K562 (cell line): ENCODE results near the gene NCOA3. TPM values are rescaled to one million over a fixed set of nuclear protein-coding genes. Genes with fewer than 3 reads are reported as not detected.

Experiments used
- KDM2B ChIP-seq: fragments of 250-450 bp; sonication (Bioruptor Pico); IDR thresholded peaks from 2 replicates; pipeline ENCODE4 v1.8.0; 2021; ENCODE audit warnings: mild to moderate bottlenecking, moderate library complexity
- NEUROD1 ChIP-seq: fragments of 150-350 bp; IDR thresholded peaks from 2 replicates; pipeline ENCODE4 v1.6.1; 2014; ENCODE audit warnings: borderline replicate concordance, low read length, low read depth; ENCODE audit not compliant: partially characterized antibody
- NFATC3 ChIP-seq: fragments of 450-650 bp; IDR thresholded peaks from 2 replicates; pipeline ENCODE4 v1.6.1; 2017; ENCODE audit warnings: mild to moderate bottlenecking
- RFX1 ChIP-seq: fragments of 450-650 bp; IDR thresholded peaks from 2 replicates; pipeline ENCODE4 v1.6.1; 2016; ENCODE audit warnings: mild to moderate bottlenecking, moderate library complexity
- SETDB1 ChIP-seq: IDR thresholded peaks from one replicate; pipeline ENCODE4 v1.6.1; 2012; ENCODE audit warnings: low read length, control low read depth, inconsistent platforms
- SPI1 ChIP-seq: IDR thresholded peaks from 2 replicates; pipeline ENCODE4 v1.6.1; 2011; ENCODE audit warnings: low read depth, low read length, control low read depth, borderline replicate concordance
- TEAD2 ChIP-seq: fragments of 450-650 bp; IDR thresholded peaks from 2 replicates; pipeline ENCODE4 v1.6.1; 2016; ENCODE audit warnings: missing genetic modification characterization, control low read depth, missing compliant biosample characterization
- ZNF134 ChIP-seq: fragments of 250-450 bp; sonication (Bioruptor Pico); conservative IDR thresholded peaks from 2 replicates; pipeline ENCODE4 v1.4.0; 2020
- ZNF384 ChIP-seq: IDR thresholded peaks from 2 replicates; pipeline ENCODE4 v1.6.1; 2012; ENCODE audit warnings: low read depth, low read length, improper control_type of control experiment
- ZNF511 ChIP-seq: sonication (generic); formaldehyde crosslinking; IDR thresholded peaks from 2 replicates; pipeline ENCODE4 v1.8.0; 2022; ENCODE audit warnings: mild to moderate bottlenecking, missing genetic modification reagents
- polyA plus RNA-seq, 8 experiments: library from polyadenylated mRNA; depleted of rRNA in 4 of 8; stranded (reverse) in 5 of 8; unstranded in 3 of 8; fragments of >200 nt; fragmentation: Nextera tagmentation in 2 of 8; fragmentation: Illumina TruSeq in 1 of 8; extraction: Ambion mirVana in 2 of 8; extraction: Trizol in 1 of 8; gene quantifications; 2 replicates each; pipeline versions ENCODE4 v1.2.1 to v1.2.3, GENCODE V29; 2011 to 2014; ENCODE audit warnings: inconsistent platforms in 1 of 8, missing spikeins in 1 of 8
- total RNA-seq, 7 experiments: library from RNA; depleted of rRNA in 6 of 7; stranded (reverse); fragments of >200 nt in 6 of 7; fragmentation: Illumina TruSeq in 2 of 7; extraction: Trizol in 2 of 7; gene quantifications; 2 replicates each; pipeline versions ENCODE4 v1.2.1 to v1.2.3, GENCODE V29; 2011 to 2021; ENCODE audit warnings: low replicate concordance in 1 of 7
- TF ChIP-seq, protein P1 (sequence below): sonication (generic); formaldehyde crosslinking; IDR thresholded peaks from 2 replicates; pipeline ENCODE4 v1.8.0; 2023; ENCODE audit warnings: missing genetic modification reagents, mild to moderate bottlenecking, borderline replicate concordance

The NCOA3 gene
- total and polyA plus RNA-seq, 9 of the 15 experiments (the other 6 are each of a cell fraction or from before 2014, with no cell fraction given), result 3.2 to 24.3 (median 14.4) TPM

DNA sequence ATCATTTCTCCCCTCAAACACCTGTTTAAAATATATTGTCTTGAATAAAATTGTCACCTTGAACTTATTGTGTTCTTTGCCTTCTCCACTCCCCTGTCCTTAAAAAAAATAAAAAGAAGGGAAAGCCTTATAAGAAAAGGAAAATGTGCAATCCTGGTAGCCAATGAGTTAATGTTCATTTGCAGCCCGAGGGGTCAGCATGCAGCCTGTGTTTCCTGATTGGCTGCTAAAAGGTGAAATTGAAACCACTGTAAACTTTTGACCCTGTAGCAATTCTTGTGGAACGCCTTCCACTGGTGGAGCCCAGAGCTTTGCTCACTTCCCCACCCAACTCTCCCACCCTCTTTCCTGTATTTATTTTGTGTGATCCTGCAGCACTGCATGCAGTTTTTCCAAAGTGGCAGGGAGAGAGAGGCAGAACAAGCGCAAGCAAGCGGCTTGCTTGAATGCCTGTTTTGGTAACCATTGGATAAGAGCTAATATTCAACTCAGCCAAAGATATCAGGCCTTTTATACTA, 74.9 kb downstream of the NCOA3 start (continued):
- TF ChIP-seq, protein P1, sequence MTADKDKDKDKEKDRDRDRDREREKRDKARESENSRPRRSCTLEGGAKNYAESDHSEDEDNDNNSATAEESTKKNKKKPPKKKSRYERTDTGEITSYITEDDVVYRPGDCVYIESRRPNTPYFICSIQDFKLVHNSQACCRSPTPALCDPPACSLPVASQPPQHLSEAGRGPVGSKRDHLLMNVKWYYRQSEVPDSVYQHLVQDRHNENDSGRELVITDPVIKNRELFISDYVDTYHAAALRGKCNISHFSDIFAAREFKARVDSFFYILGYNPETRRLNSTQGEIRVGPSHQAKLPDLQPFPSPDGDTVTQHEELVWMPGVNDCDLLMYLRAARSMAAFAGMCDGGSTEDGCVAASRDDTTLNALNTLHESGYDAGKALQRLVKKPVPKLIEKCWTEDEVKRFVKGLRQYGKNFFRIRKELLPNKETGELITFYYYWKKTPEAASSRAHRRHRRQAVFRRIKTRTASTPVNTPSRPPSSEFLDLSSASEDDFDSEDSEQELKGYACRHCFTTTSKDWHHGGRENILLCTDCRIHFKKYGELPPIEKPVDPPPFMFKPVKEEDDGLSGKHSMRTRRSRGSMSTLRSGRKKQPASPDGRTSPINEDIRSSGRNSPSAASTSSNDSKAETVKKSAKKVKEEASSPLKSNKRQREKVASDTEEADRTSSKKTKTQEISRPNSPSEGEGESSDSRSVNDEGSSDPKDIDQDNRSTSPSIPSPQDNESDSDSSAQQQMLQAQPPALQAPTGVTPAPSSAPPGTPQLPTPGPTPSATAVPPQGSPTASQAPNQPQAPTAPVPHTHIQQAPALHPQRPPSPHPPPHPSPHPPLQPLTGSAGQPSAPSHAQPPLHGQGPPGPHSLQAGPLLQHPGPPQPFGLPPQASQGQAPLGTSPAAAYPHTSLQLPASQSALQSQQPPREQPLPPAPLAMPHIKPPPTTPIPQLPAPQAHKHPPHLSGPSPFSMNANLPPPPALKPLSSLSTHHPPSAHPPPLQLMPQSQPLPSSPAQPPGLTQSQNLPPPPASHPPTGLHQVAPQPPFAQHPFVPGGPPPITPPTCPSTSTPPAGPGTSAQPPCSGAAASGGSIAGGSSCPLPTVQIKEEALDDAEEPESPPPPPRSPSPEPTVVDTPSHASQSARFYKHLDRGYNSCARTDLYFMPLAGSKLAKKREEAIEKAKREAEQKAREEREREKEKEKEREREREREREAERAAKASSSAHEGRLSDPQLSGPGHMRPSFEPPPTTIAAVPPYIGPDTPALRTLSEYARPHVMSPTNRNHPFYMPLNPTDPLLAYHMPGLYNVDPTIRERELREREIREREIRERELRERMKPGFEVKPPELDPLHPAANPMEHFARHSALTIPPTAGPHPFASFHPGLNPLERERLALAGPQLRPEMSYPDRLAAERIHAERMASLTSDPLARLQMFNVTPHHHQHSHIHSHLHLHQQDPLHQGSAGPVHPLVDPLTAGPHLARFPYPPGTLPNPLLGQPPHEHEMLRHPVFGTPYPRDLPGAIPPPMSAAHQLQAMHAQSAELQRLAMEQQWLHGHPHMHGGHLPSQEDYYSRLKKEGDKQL, result no peak
- TF ChIP-seq NEUROD1 (no peak), NFATC3 (no peak), SPI1 (peak; percentile 42; the same call in 1 of the 2 replicates), TEAD2 (no peak), SETDB1 (no peak), ZNF384 (no peak), ZNF511 (CRISPR knock-in tag) (no peak), KDM2B (CRISPR knock-in tag) (no peak), ZNF134 (CRISPR knock-in tag) (no peak), RFX1 (0 out of 2 replicates have a peak, but pooled peaks have one; percentile 7)
